Right lobe of liver (tissue), 4 donors: ENCODE results near the gene GYS2.

Experiments
- CTCF ChIP-seq, 4 donors: fragments of 200-600 bp in 3 of 4; fragments of 450-650 bp in 1 of 4; IDR thresholded peaks; one replicate each; pipeline versions ENCODE4 v1.5.1 to v1.8.0; 2016 to 2022; ENCODE audit warnings: antibody characterized with exemption in 4 of 4, mild to moderate bottlenecking in 2 of 4
- POLR2A ChIP-seq: fragments of 450-650 bp; IDR thresholded peaks from one replicate; pipeline ENCODE4 v1.6.1; 2017; ENCODE audit warnings: antibody characterized with exemption, mild to moderate bottlenecking
- donor health status: DM: no; HTN: no; CAD: no.
- donor health status: DM: no; HTN: no; CAD: no.
- donor health status: DM: no; HTN: yes; CAD: no.

GRCh38 chr12:21618566-21618965 lies 13.9 kb upstream of the GYS2 start:
- TF ChIP-seq CTCF (IDR thresholded peaks at IDR 0.05) (no peak), POLR2A (no peak)
